AG09309 (cell line): ENCODE measurements around the gene GJD4.

Experiments used
- DNase-seq: peaks from one replicate; pipeline ENCODE4 v3.0.0-alpha.2; 2010; ENCODE audit warnings: low read depth
- H3K4me3 ChIP-seq: 2 replicates; pipeline ENCODE4 v1.5.1; 2011; ENCODE audit warnings: mild to moderate bottlenecking, low read depth, low read length, moderate library complexity; ENCODE audit not compliant: control insufficient read depth
- TF ChIP-seq, protein P1 (sequence below): IDR thresholded peaks from 2 replicates; pipeline ENCODE4 v1.5.1; 2011; ENCODE audit warnings: mild to moderate bottlenecking, low read depth, low read length, inconsistent platforms; ENCODE audit not compliant: insufficient read depth, control insufficient read depth; ENCODE audit errors: missing control alignments

GJD4 gene

GRCh38 chr10:35563261-35563891, 41.8 kb upstream of the GJD4 start:
- TF ChIP-seq, protein P1, sequence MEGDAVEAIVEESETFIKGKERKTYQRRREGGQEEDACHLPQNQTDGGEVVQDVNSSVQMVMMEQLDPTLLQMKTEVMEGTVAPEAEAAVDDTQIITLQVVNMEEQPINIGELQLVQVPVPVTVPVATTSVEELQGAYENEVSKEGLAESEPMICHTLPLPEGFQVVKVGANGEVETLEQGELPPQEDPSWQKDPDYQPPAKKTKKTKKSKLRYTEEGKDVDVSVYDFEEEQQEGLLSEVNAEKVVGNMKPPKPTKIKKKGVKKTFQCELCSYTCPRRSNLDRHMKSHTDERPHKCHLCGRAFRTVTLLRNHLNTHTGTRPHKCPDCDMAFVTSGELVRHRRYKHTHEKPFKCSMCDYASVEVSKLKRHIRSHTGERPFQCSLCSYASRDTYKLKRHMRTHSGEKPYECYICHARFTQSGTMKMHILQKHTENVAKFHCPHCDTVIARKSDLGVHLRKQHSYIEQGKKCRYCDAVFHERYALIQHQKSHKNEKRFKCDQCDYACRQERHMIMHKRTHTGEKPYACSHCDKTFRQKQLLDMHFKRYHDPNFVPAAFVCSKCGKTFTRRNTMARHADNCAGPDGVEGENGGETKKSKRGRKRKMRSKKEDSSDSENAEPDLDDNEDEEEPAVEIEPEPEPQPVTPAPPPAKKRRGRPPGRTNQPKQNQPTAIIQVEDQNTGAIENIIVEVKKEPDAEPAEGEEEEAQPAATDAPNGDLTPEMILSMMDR: peak; percentile 100
- no peak for DNase-seq

GRCh38 chr10:35564341-35564968, 40.7 kb upstream of the GJD4 start:
- no peak for DNase-seq
- no peak overlapping the region for H3K4me3 ChIP-seq
- TF ChIP-seq, protein P1: no peak

More at GRCh38 chr10:35563261-35563891, 41.8 kb upstream of the GJD4 start:
- no peak overlapping the region for H3K4me3 ChIP-seq

- no peak for DNase-seq
- H3K4me3 ChIP-seq: no peak overlapping the region
- TF ChIP-seq, protein P1: no peak
Observed at GRCh38 chr10:35565602-35566081, 39.5 kb upstream of the GJD4 start.

GRCh38 chr10:35567951-35568350, 37.2 kb upstream of the GJD4 start:
- H3K4me3 ChIP-seq: no peak overlapping the region
- TF ChIP-seq, protein P1: no peak
- no peak for DNase-seq

DNA sequence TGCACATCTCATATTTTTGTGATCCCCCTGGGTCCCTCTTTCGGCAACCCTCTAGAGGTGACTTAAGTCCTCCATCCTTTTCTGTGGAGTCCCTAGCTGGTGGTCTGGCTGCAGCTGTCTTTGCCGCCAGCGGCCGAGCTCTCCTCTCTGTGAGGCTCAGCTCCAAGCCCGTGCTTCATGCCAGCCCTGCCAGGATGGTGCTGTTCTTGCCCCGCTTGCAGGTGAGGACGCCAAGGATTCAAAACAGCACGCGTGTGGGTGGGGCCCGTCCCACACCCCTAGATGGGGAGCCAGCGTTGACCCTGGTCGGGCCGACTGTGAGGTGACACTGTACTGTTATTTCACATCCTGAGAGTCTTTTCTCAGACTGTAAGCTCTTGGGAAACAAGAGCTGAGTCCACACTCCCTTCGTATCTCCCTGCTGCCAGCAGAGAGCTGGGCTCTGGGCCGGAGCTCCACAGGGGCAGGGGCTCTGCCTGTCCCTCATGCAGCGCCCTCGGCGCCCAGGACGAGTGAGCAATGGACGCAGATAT, 36.6 kb upstream of the GJD4 start:
- H3K4me3 ChIP-seq: no peak overlapping the region
- DNase-seq: no peak
- TF ChIP-seq, protein P1: no peak

DNA sequence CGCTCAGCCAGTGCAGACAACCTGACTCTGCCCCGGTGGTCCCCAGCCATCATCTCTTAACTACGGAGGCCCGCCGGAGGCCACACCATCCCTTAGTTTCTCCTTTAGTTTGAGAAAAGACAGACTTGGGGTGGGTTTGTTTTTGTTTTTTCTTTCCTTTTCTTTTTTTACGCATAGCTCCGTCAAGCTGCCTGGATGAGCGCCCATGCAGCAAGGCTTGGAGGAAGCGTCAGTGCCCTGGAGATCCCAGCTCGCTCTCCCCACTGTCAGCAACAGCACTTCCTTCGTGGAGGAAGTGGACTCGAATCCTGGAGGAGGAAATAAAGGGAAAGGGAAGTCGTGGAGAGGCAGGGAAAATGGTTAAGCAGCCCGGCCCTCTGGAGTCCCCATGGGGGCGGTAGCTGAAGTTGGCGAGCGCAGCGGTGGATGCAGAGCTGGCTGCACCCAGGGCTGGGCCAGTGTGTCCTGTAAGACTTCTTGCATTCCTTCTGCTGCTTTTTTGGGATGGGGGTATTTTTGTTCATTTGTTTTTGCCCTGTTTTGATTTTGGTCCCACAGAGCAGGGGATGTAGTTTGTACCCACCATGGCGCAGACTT, 35.9 kb upstream of the GJD4 start:
- TF ChIP-seq, protein P1: no peak
- DNase-seq: no peak
- H3K4me3 ChIP-seq: no peak overlapping the region
